Endothelial cell of umbilical vein (primary cell): ENCODE measurements around the gene USH1G.

Source experiments
- EZH2 ChIP-seq: IDR thresholded peaks from 2 replicates; pipeline ENCODE4 v1.6.1; 2012; ENCODE audit warnings: borderline replicate concordance, low read depth, mild to moderate bottlenecking, moderate library complexity, low read length, inconsistent platforms; ENCODE audit not compliant: severe bottlenecking
- TF ChIP-seq, protein P1 (sequence below), 2 donors: IDR thresholded peaks; 1 replicate in 1 of 2; 2 replicates in 1 of 2; pipeline ENCODE4 v1.5.1; 2011; ENCODE audit warnings: low read length in 2 of 2, mild to moderate bottlenecking in 2 of 2, moderate library complexity in 2 of 2, control low read depth in 1 of 2, inconsistent platforms in 1 of 2, low read depth in 1 of 2; ENCODE audit not compliant: insufficient read depth in 1 of 2; ENCODE audit errors: extremely low read depth in 1 of 2

DNA sequence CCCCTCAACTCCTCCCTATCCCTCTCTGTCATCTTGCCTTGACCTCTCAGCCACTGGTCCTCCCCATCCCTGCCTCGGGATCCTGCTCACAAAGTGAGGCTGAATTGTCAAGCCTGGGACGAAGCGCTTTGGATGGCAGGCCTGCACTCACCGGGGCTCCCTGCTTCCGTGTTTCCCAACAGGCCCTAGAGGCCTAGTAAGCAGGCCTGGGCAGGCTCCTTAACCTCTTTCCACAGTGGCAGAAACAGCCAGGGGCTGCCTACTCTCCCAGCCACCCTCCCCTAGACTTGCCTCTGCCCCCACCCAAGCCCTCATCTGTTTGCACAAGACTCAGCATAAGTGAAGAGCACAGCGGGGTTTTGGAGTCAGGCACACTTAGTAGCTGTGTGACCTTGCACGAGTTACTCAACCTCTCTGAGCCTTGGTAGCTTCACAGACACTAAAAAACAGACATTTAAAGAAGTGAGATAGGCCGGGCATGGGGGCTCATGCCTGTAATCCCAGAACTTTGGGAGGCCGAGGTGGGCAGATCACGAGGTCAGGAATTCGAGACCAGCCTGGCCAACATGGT is 24.6 kb downstream of the USH1G start:
- TF ChIP-seq, protein P1, sequence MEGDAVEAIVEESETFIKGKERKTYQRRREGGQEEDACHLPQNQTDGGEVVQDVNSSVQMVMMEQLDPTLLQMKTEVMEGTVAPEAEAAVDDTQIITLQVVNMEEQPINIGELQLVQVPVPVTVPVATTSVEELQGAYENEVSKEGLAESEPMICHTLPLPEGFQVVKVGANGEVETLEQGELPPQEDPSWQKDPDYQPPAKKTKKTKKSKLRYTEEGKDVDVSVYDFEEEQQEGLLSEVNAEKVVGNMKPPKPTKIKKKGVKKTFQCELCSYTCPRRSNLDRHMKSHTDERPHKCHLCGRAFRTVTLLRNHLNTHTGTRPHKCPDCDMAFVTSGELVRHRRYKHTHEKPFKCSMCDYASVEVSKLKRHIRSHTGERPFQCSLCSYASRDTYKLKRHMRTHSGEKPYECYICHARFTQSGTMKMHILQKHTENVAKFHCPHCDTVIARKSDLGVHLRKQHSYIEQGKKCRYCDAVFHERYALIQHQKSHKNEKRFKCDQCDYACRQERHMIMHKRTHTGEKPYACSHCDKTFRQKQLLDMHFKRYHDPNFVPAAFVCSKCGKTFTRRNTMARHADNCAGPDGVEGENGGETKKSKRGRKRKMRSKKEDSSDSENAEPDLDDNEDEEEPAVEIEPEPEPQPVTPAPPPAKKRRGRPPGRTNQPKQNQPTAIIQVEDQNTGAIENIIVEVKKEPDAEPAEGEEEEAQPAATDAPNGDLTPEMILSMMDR (IDR thresholded peaks at IDR 0.05; ENCODE audit: extremely low read depth in 1 of 2, insufficient read depth in 1 of 2, low read depth in 1 of 2, low read length in 2 of 2): no peak
- no peak for TF ChIP-seq EZH2
